Measurements from ENCODE around the gene METTL21C.

The METTL21C gene

GRCh38 chr13:102682727-102683126 is 12.1 kb downstream of the METTL21C start:
- Histone ChIP-seq H3K23ac (ENCODE audit: low read length) (no peak overlapping the region), H3K9me3 (ENCODE audit: insufficient read depth, low read depth, low read length) (no peaks in the 10 kb centered on the region), H4K8ac (ENCODE audit: low read depth, low read length) (no peak overlapping the region), H2BK12ac (ENCODE audit: low read length) (no peak overlapping the region), H2AK5ac (ENCODE audit: low read length) (no peak overlapping the region), H3K27ac (ENCODE audit: low read depth, low read length) (no peak overlapping the region), H3K79me1 (ENCODE audit: low read length) (no peaks in the 10 kb centered on the region), H3K4me3 (ENCODE audit: low read depth, low read length) (no peak overlapping the region), H4K12ac (ENCODE audit: low read depth, low read length) (no peak overlapping the region), H3K18ac (ENCODE audit: low read length) (no peak overlapping the region), H3K36me3 (ENCODE audit: control insufficient read depth in 1 of 2, insufficient read depth in 2 of 2, low read length in 2 of 2) (peaks cover 2 to 7% of the 10 kb centered on the region in 2 experiments), H3K14ac (ENCODE audit: low read length) (no peak overlapping the region), H3K9ac (ENCODE audit: low read length) (no peak overlapping the region), H2BK120ac (ENCODE audit: insufficient read depth, low read length, poor library complexity) (no peak overlapping the region), H3K4ac (ENCODE audit: low read depth, low read length) (no peak overlapping the region), H2AFZ (ENCODE audit: insufficient read depth, low read length, poor library complexity) (no peak overlapping the region), H3K4me2 (ENCODE audit: low read length) (no peak overlapping the region), H3K27me3 (ENCODE audit: insufficient read depth, low read length) (no peaks in the 10 kb centered on the region), H2BK5ac (ENCODE audit: low read depth, low read length, poor library complexity) (no peak overlapping the region), H3K4me1 (ENCODE audit: control insufficient read depth in 1 of 2, insufficient read depth in 2 of 2, low read length in 2 of 2) (no peaks in the 10 kb centered on the region), H3K79me2 (ENCODE audit: control insufficient read depth, insufficient read depth, low read length, poor library complexity) (no peaks in the 10 kb centered on the region), H4K91ac (ENCODE audit: low read depth, low read length) (no peak overlapping the region)
- whole genome bisulfite sequencing (ENCODE audit: extremely low coverage, insufficient coverage, insufficient read length) = no CpG with 5 or more reads among the region's 3 CpGs
- DNase-seq = no peak

GRCh38 chr13:102682211-102682610 is 12.6 kb downstream of the METTL21C start:
- H3K9me3 ChIP-seq (ENCODE audit: insufficient read depth, low read depth, low read length) = no peaks in the 10 kb centered on the region
- H4K8ac ChIP-seq (ENCODE audit: low read depth, low read length) = no peak overlapping the region
- H3K36me3 ChIP-seq (ENCODE audit: control insufficient read depth in 1 of 2, insufficient read depth in 2 of 2, low read length in 2 of 2) = peaks cover 3 to 9% of the 10 kb centered on the region in 2 experiments
- H3K4me1 ChIP-seq (ENCODE audit: control insufficient read depth in 1 of 2, insufficient read depth in 2 of 2, low read length in 2 of 2) = no peaks in the 10 kb centered on the region
- no peaks in the 10 kb centered on the region for H3K79me1 ChIP-seq (ENCODE audit: low read length)
- H2AK5ac ChIP-seq (ENCODE audit: low read length) = no peak overlapping the region
- H3K14ac ChIP-seq (ENCODE audit: low read length) = no peak overlapping the region
- H2BK5ac ChIP-seq (ENCODE audit: low read depth, low read length, poor library complexity) = no peak overlapping the region
- H3K79me2 ChIP-seq (ENCODE audit: control insufficient read depth, insufficient read depth, low read length, poor library complexity) = no peaks in the 10 kb centered on the region
- H3K23ac ChIP-seq (ENCODE audit: low read length) = no peak overlapping the region
- H3K4me3 ChIP-seq (ENCODE audit: low read depth, low read length) = no peak overlapping the region
- H4K12ac ChIP-seq (ENCODE audit: low read depth, low read length) = no peak overlapping the region
- H3K9ac ChIP-seq (ENCODE audit: low read length) = no peak overlapping the region
- no peaks in the 10 kb centered on the region for H3K27me3 ChIP-seq (ENCODE audit: insufficient read depth, low read length)
- H2AFZ ChIP-seq (ENCODE audit: insufficient read depth, low read length, poor library complexity) = no peak overlapping the region
- no peak for DNase-seq
- no CpG with 5 or more reads among the region's 4 CpGs for WGBS (ENCODE audit: extremely low coverage, insufficient coverage, insufficient read length)
- H3K4me2 ChIP-seq (ENCODE audit: low read length) = no peak overlapping the region
- no peak overlapping the region for H3K27ac ChIP-seq (ENCODE audit: low read depth, low read length)
- no peak overlapping the region for H4K91ac ChIP-seq (ENCODE audit: low read depth, low read length)
- no peak overlapping the region for H2BK120ac ChIP-seq (ENCODE audit: insufficient read depth, low read length, poor library complexity)
- H3K18ac ChIP-seq (ENCODE audit: low read length) = no peak overlapping the region
- H3K4ac ChIP-seq (ENCODE audit: low read depth, low read length) = no peak overlapping the region
- no peak overlapping the region for H2BK12ac ChIP-seq (ENCODE audit: low read length)

GRCh38 chr13:102680842-102681740 is 13.8 kb downstream of the METTL21C start:
- Histone ChIP-seq H3K18ac (ENCODE audit: low read length) (no peak overlapping the region), H3K23ac (ENCODE audit: low read length) (no peak overlapping the region), H3K9me3 (ENCODE audit: insufficient read depth, low read depth, low read length) (no peaks in the 10 kb centered on the region), H2BK12ac (ENCODE audit: low read length) (no peak overlapping the region), H3K4ac (ENCODE audit: low read depth, low read length) (no peak overlapping the region), H4K91ac (ENCODE audit: low read depth, low read length) (no peak overlapping the region), H3K4me3 (ENCODE audit: low read depth, low read length) (no peak overlapping the region), H3K4me1 (ENCODE audit: control insufficient read depth in 1 of 2, insufficient read depth in 2 of 2, low read length in 2 of 2) (no peaks in the 10 kb centered on the region), H2BK120ac (ENCODE audit: insufficient read depth, low read length, poor library complexity) (no peak overlapping the region), H3K14ac (ENCODE audit: low read length) (no peak overlapping the region), H3K79me2 (ENCODE audit: control insufficient read depth, insufficient read depth, low read length, poor library complexity) (no peaks in the 10 kb centered on the region), H3K79me1 (ENCODE audit: low read length) (no peaks in the 10 kb centered on the region), H3K27me3 (ENCODE audit: insufficient read depth, low read length) (no peaks in the 10 kb centered on the region), H4K12ac (ENCODE audit: low read depth, low read length) (no peak overlapping the region), H2BK5ac (ENCODE audit: low read depth, low read length, poor library complexity) (no peak overlapping the region), H3K4me2 (ENCODE audit: low read length) (no peak overlapping the region), H2AFZ (ENCODE audit: insufficient read depth, low read length, poor library complexity) (no peak overlapping the region), H2AK5ac (ENCODE audit: low read length) (no peak overlapping the region), H3K36me3 (ENCODE audit: control insufficient read depth in 1 of 2, insufficient read depth in 2 of 2, low read length in 2 of 2) (peaks cover 5 to 11% of the 10 kb centered on the region in 2 experiments), H3K9ac (ENCODE audit: low read length) (no peak overlapping the region), H3K27ac (ENCODE audit: low read depth, low read length) (no peak overlapping the region), H4K8ac (ENCODE audit: low read depth, low read length) (no peak overlapping the region)
- no CpG with 5 or more reads among the region's 5 CpGs for WGBS (ENCODE audit: extremely low coverage, insufficient coverage, insufficient read length)
- peak in 1 of 2 donors; percentile 37 for DNase-seq

- Histone ChIP-seq H4K8ac (ENCODE audit: low read depth, low read length) (no peak overlapping the region), H3K14ac (ENCODE audit: low read length) (no peak overlapping the region), H2AFZ (ENCODE audit: insufficient read depth, low read length, poor library complexity) (no peak overlapping the region), H3K4ac (ENCODE audit: low read depth, low read length) (no peak overlapping the region), H3K27ac (ENCODE audit: low read depth, low read length) (no peak overlapping the region), H2BK12ac (ENCODE audit: low read length) (no peak overlapping the region), H3K18ac (ENCODE audit: low read length) (no peak overlapping the region), H3K4me2 (ENCODE audit: low read length) (no peak overlapping the region), H3K4me3 (ENCODE audit: low read depth, low read length) (no peak overlapping the region), H3K23ac (ENCODE audit: low read length) (no peak overlapping the region), H3K79me2 (ENCODE audit: control insufficient read depth, insufficient read depth, low read length, poor library complexity) (no peaks in the 10 kb centered on the region), H3K9ac (ENCODE audit: low read length) (no peak overlapping the region), H3K79me1 (ENCODE audit: low read length) (no peaks in the 10 kb centered on the region), H4K91ac (ENCODE audit: low read depth, low read length) (no peak overlapping the region), H3K9me3 (ENCODE audit: insufficient read depth, low read depth, low read length) (no peaks in the 10 kb centered on the region), H3K27me3 (ENCODE audit: insufficient read depth, low read length) (no peaks in the 10 kb centered on the region), H2AK5ac (ENCODE audit: low read length) (no peak overlapping the region), H4K12ac (ENCODE audit: low read depth, low read length) (no peak overlapping the region), H3K36me3 (ENCODE audit: control insufficient read depth in 1 of 2, insufficient read depth in 2 of 2, low read length in 2 of 2) (peaks cover 5 to 11% of the 10 kb centered on the region in 2 experiments), H2BK120ac (ENCODE audit: insufficient read depth, low read length, poor library complexity) (no peak overlapping the region), H2BK5ac (ENCODE audit: low read depth, low read length, poor library complexity) (no peak overlapping the region), H3K4me1 (ENCODE audit: control insufficient read depth in 1 of 2, insufficient read depth in 2 of 2, low read length in 2 of 2) (no peaks in the 10 kb centered on the region)
- no peak for DNase-seq
- WGBS (ENCODE audit: extremely low coverage, insufficient coverage, insufficient read length) = no CpG with 5 or more reads among the region's 4 CpGs
Measured at GRCh38 chr13:102680133-102680717, 14.6 kb downstream of the METTL21C start.

Measured in trophoblast cell (in vitro differentiated cells and primary cell).